Vagina (tissue), 2 donors: ENCODE results near the gene KIAA1191.
A peak's percentile ranks its signal among the peaks of the same experiment; 100 is the strongest.

Experiments used
- CTCF ChIP-seq, 3 experiments: fragments of 450-650 bp in 2 of 3; fragments of 200-600 bp in 1 of 3; sonication (generic) in 1 of 3; IDR thresholded peaks; one replicate each; pipeline ENCODE4 v1.5.1; 2017 to 2019; ENCODE audit warnings: antibody characterized with exemption in 3 of 3, mild to moderate bottlenecking in 2 of 3, moderate library complexity in 2 of 3
- POLR2A ChIP-seq, 2 donors: fragments of 450-650 bp; IDR thresholded peaks; one replicate each; pipeline ENCODE4 v1.6.1; 2017; ENCODE audit warnings: antibody characterized with exemption in 2 of 2, mild to moderate bottlenecking in 2 of 2, moderate library complexity in 2 of 2
- POLR2AphosphoS5 ChIP-seq, 2 donors: sonication (generic); formaldehyde crosslinking; IDR thresholded peaks; one replicate each; pipeline ENCODE4 v1.9.0; 2017; ENCODE audit warnings: antibody characterized with exemption in 2 of 2, mild to moderate bottlenecking in 2 of 2, low read depth in 1 of 2; ENCODE audit not compliant: insufficient read depth in 1 of 2

GRCh38 chr5:176389135-176390123 is 27.9 kb upstream of the KIAA1191 start:
- peak; percentile 42 to 67 for TF ChIP-seq POLR2A (IDR thresholded peaks at IDR 0.05)
- TF ChIP-seq POLR2AphosphoS5 (IDR thresholded peaks at IDR 0.05; ENCODE audit: insufficient read depth in 1 of 2, low read depth in 1 of 2): peak in 1 of 2 donors; percentile 76
- no peak for TF ChIP-seq CTCF (IDR thresholded peaks at IDR 0.05)
